GM19099 (cell line): Measurements from ENCODE around the gene MOB3B.

Experiments used
- POLR2A ChIP-seq: IDR thresholded peaks from 3 replicates; pipeline ENCODE4 v1.6.1; 2011; ENCODE audit warnings: low read depth; ENCODE audit not compliant: insufficient read length; ENCODE audit errors: extremely low read depth

The MOB3B gene

GRCh38 chr9:27476870-27477515, 52.6 kb downstream of the MOB3B start:
- no peak for TF ChIP-seq POLR2A

GRCh38 chr9:27475057-27475595, 54.5 kb downstream of the MOB3B start:
- TF ChIP-seq POLR2A = no peak

GRCh38 chr9:27474305-27474704, 55.3 kb downstream of the MOB3B start:
- TF ChIP-seq POLR2A = no peak

- TF ChIP-seq POLR2A = no peak
These were observed 56.5 kb downstream of the MOB3B start for GRCh38 chr9:27473111-27473529.

GRCh38 chr9:27472195-27472594, 57.4 kb downstream of the MOB3B start:
- TF ChIP-seq POLR2A = no peak

GRCh38 chr9:27471789-27472188, 57.8 kb downstream of the MOB3B start:
- no peak for TF ChIP-seq POLR2A

GRCh38 chr9:27471366-27471765, 58.2 kb downstream of the MOB3B start:
- no peak for TF ChIP-seq POLR2A

- no peak for TF ChIP-seq POLR2A
These were observed 59.2 kb downstream of the MOB3B start for GRCh38 chr9:27470291-27470856.

- TF ChIP-seq POLR2A = no peak
These were observed 60.1 kb downstream of the MOB3B start for GRCh38 chr9:27469550-27469949.

GRCh38 chr9:27468462-27469110, 61.0 kb downstream of the MOB3B start:
- no peak for TF ChIP-seq POLR2A

- TF ChIP-seq POLR2A = no peak
These were observed 61.6 kb downstream of the MOB3B start for GRCh38 chr9:27468000-27468399.

- no peak for TF ChIP-seq POLR2A
These were observed 62.1 kb downstream of the MOB3B start for GRCh38 chr9:27467486-27467885.

GRCh38 chr9:27462846-27463245, 66.8 kb downstream of the MOB3B start:
- TF ChIP-seq POLR2A = no peak

- no peak for TF ChIP-seq POLR2A
These were observed 67.2 kb downstream of the MOB3B start for GRCh38 chr9:27462434-27462833.

- TF ChIP-seq POLR2A = no peak
These were observed 69.2 kb downstream of the MOB3B start for GRCh38 chr9:27460226-27461023.
